ENCODE results near the gene DENND10. TPM values are rescaled to one million over a fixed set of nuclear protein-coding genes. Genes with fewer than 3 reads are reported as not detected.

DENND10 gene
- total RNA-seq, 1 experiment from 2014 or later: 27.2 TPM

DNA sequence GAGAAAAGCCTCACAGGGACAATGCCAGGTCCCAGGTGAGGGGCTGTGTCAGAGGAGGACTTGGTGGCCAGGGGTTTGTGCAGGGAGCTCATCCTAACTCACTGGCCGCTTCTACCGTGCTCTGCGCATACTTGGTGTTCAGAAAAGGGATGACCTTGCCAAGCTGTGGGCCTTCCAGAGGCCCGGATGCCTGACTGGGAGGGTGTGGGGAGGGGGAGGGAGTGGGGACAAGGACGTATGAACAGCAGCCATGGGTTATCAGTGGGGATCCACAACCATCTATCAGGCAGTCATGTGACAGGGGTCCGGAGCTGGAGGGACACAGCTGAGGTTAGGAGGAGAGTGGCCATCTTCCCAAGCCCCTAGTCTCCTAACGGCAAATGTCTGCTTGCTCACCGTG is 55.4 kb downstream of the DENND10 start:
- BruUV-seq (replicated peaks): no TSS peak
- Mint-ChIP-seq H3K9me3 (ENCODE audit: unreplicated experiment) (no peaks in the 10 kb centered on the region), H3K27ac (ENCODE audit: low read depth, unreplicated experiment) (no peak overlapping the region), H3K4me1 (ENCODE audit: insufficient read depth, unreplicated experiment) (peaks cover 7% of the 10 kb centered on the region), H3K27me3 (ENCODE audit: insufficient read depth, unreplicated experiment) (no peaks in the 10 kb centered on the region), H3K4me3 (ENCODE audit: unreplicated experiment) (no peak overlapping the region), H3K36me3 (ENCODE audit: insufficient read depth, unreplicated experiment) (peaks cover 95% of the 10 kb centered on the region)
- TF ChIP-seq, protein P1, sequence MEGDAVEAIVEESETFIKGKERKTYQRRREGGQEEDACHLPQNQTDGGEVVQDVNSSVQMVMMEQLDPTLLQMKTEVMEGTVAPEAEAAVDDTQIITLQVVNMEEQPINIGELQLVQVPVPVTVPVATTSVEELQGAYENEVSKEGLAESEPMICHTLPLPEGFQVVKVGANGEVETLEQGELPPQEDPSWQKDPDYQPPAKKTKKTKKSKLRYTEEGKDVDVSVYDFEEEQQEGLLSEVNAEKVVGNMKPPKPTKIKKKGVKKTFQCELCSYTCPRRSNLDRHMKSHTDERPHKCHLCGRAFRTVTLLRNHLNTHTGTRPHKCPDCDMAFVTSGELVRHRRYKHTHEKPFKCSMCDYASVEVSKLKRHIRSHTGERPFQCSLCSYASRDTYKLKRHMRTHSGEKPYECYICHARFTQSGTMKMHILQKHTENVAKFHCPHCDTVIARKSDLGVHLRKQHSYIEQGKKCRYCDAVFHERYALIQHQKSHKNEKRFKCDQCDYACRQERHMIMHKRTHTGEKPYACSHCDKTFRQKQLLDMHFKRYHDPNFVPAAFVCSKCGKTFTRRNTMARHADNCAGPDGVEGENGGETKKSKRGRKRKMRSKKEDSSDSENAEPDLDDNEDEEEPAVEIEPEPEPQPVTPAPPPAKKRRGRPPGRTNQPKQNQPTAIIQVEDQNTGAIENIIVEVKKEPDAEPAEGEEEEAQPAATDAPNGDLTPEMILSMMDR (IDR thresholded peaks at IDR 0.05; ENCODE audit: unreplicated experiment): no peak
- ChIA-PET POLR2A (interaction anchor here (1.0 kb wide), 1 partner anchor 9 kb away, joined by 4 read pairs; no protein-coding TSS in a partner anchor), CTCF (no interaction called here)
- intact Hi-C loops (cut with micrococcal nuclease): no loop called here
- no peak for DNase-seq (ENCODE audit: unreplicated experiment)

DNA sequence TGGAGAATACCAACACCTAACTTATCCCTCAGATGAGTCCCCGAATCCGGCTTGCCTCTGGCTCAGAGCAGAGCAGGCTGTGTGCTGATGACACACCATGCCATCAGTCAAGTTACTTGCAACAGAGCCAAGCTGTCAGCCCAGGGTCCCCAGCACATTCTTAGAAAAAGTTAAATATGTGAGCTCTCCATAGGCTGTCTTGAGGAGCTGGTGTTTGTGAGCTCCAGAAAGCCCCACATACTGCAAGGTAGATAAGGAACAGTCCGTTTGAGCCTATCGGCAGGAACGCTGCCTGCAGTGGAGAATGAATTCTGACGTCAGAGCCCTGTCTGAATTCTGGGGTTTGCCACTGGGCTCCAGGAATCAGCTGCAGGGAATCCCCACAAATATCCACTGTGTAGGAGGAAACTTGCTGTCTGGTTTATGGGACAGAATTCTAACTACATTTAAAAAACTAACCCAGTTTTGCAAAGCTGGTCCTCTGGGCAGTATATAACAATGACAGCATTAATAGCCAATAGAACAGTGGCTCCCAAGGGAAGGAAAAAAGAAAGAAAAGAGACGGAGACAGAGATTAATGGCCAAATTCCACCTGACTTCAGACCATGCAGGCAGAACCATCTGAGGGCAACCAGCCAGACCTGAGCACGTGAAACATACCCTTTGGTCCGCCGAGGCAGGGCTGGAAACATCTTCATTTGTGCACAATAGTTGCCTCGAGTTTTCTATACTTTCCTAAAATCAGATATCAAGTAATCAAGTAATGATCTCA is 58.0 kb downstream of the DENND10 start:
- Mint-ChIP-seq H3K4me3 (ENCODE audit: unreplicated experiment) (no peak overlapping the region), H3K4me1 (ENCODE audit: insufficient read depth, unreplicated experiment) (peaks cover 7% of the 10 kb centered on the region), H3K9me3 (ENCODE audit: unreplicated experiment) (no peaks in the 10 kb centered on the region), H3K36me3 (ENCODE audit: insufficient read depth, unreplicated experiment) (peaks cover 73% of the 10 kb centered on the region), H3K27me3 (ENCODE audit: insufficient read depth, unreplicated experiment) (no peaks in the 10 kb centered on the region), H3K27ac (ENCODE audit: low read depth, unreplicated experiment) (peak overlapping the region; percentile 2)
- DNase-seq (ENCODE audit: unreplicated experiment): peak; percentile 40
- TF ChIP-seq, protein P1 (IDR thresholded peaks at IDR 0.05; ENCODE audit: unreplicated experiment): no peak
- BruUV-seq (replicated peaks): no TSS peak
- ChIA-PET POLR2A (interaction anchor here (0.5 to 1.3 kb wide), 6 partner anchors 9 to 710 kb away, joined by 3 to 4 read pairs (median 3); no protein-coding TSS in a partner anchor), CTCF (interaction anchor here (0.6 kb wide), 1 partner anchor 330 kb away, joined by 3 read pairs; no protein-coding TSS in a partner anchor)
- intact Hi-C loops (cut with micrococcal nuclease): no loop called here

DNA sequence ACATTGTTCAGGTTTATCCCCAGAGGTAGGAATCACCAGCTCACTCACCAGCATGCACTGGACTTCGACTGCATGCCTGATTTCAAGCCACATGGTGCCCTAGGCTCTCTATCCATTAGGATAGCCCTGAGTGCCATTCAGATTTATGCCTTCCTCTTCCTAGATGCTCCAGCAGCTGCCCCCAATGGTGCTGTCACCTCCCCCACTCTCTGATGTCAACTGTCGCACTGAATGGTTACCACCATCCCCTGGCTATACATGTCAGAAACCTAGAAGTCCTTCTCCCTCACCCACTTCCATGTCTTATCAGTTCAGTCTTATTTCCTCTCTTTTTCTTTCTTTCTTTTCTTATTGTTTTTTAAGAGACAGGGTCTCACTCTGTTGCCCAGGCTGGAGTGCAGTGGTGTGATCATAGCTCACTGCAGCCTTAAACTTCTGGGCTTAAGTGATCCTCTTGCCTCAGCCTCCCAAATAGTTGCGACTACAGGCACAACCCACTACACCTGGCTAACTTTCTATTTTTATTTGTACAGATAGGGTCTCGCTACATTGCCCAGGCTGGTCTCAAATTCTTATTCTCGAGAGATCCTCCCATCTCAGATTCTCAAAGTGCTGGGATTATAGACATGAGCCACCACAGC is 58.7 kb downstream of the DENND10 start:
- TF ChIP-seq, protein P1 (IDR thresholded peaks at IDR 0.05; ENCODE audit: unreplicated experiment): no peak
- CTCF ChIA-PET: no interaction called here
- no peaks in the 10 kb centered on the region for H3K27me3 Mint-ChIP-seq (ENCODE audit: insufficient read depth, unreplicated experiment)
- H3K36me3 Mint-ChIP-seq (ENCODE audit: insufficient read depth, unreplicated experiment): peaks cover 74% of the 10 kb centered on the region
- peaks cover 7% of the 10 kb centered on the region for H3K4me1 Mint-ChIP-seq (ENCODE audit: insufficient read depth, unreplicated experiment)
- POLR2A ChIA-PET: interaction anchor here (1.1 kb wide), 1 partner anchor 709 kb away, joined by 3 read pairs; no protein-coding TSS in a partner anchor
- no peaks in the 10 kb centered on the region for H3K9me3 Mint-ChIP-seq (ENCODE audit: unreplicated experiment)
- DNase-seq (ENCODE audit: unreplicated experiment): no peak
- intact Hi-C loops (cut with micrococcal nuclease): no loop called here
- BruUV-seq (replicated peaks): no TSS peak
- H3K4me3 Mint-ChIP-seq (ENCODE audit: unreplicated experiment): no peak overlapping the region
- H3K27ac Mint-ChIP-seq (ENCODE audit: low read depth, unreplicated experiment): peak overlapping the region; percentile 2

All from MCF 10A (cell line).